ENCODE measurements around the gene DISC1.

GRCh38 chr1:231626535-231626950 is at the start of gene DISC1:
- TF ChIP-seq CTCF (conservative IDR thresholded peaks at IDR 0.05 in 1 of 2, IDR thresholded peaks at IDR 0.05 in 1 of 2; ENCODE audit: extremely low read depth in 1 of 2, insufficient read depth in 1 of 2, low read depth in 1 of 2, low read length in 2 of 2) (no peak), EZH2 (IDR thresholded peaks at IDR 0.05; ENCODE audit: borderline replicate concordance, low read length) (no peak)
